ENCODE measurements around the gene ERC2.

Gene ERC2

DNA sequence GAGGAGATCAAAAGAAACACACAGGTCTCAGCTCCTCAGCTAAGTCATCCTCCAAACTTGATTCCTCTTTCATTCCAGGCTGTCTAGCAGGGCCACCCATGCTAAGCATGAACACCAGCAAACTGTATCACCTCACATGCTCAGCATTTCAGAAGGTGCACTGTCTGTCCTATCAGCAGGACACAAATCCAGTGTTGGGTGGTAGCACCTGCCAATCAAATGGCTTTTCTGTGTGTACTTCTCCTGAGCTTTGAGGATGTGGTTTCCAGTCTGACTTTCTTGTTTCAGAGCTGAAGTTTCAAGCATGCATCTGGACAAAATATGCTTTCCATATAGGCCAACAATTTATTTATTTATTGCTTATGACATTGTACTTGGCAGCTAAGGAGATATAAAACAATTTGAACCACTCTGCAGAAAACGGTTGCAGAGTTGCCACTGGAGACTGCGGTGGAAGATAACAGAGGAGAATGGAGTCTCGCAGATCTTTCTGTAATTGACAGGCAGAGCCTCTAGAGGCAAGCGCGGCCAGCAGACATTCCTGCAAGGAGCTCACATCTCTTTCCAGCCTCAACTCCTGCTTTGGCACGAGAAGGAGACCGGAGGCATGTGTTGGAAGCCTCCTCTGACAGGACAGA is 814.0 kb downstream of the ERC2 start:
- Histone ChIP-seq H3K9me3 (ENCODE audit: severe bottlenecking) (no peaks in the 10 kb centered on the region), H3K4me1 (ENCODE audit: insufficient read depth, poor library complexity, severe bottlenecking) (no peaks in the 10 kb centered on the region), H3K27ac (ENCODE audit: poor library complexity, severe bottlenecking) (no peak overlapping the region), H3K36me3 (ENCODE audit: low read depth) (no peaks in the 10 kb centered on the region), H3K27me3 (ENCODE audit: insufficient read depth, poor library complexity, severe bottlenecking) (no peaks in the 10 kb centered on the region), H3K4me3 (ENCODE audit: severe bottlenecking) (no peak overlapping the region)
- TF ChIP-seq CTCF (IDR thresholded peaks at IDR 0.05; ENCODE audit: poor library complexity, severe bottlenecking) = no peak
- no peak for ATAC-seq (ENCODE audit: low read depth)
- DNase-seq (ENCODE audit: low spot score) = no peak

DNA sequence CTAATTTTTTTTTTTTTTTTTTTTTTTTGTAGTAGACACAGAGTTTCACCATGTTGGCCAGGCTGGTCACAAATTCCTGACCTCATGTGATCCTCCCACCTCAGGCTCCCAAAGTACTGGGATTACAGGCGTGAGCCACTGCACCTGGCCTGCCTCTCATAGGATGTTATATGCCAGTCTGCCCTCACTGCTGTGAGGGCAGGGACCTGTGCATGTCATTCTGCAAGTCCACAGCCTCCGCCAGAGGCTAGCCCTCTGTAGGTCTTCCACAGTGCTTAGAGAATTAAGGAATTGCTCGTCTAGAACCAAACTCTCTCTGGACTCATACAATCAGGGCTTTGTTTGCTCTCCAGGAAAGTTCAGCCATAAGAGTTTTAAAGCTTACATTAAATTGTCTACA is 817.3 kb downstream of the ERC2 start:
- no peak for TF ChIP-seq CTCF (IDR thresholded peaks at IDR 0.05; ENCODE audit: poor library complexity, severe bottlenecking)
- Histone ChIP-seq H3K27me3 (ENCODE audit: insufficient read depth, poor library complexity, severe bottlenecking) (peaks cover 6% of the 10 kb centered on the region), H3K9me3 (ENCODE audit: severe bottlenecking) (no peaks in the 10 kb centered on the region), H3K4me3 (ENCODE audit: severe bottlenecking) (no peak overlapping the region), H3K4me1 (ENCODE audit: insufficient read depth, poor library complexity, severe bottlenecking) (no peaks in the 10 kb centered on the region), H3K27ac (ENCODE audit: poor library complexity, severe bottlenecking) (no peak overlapping the region), H3K36me3 (ENCODE audit: low read depth) (no peaks in the 10 kb centered on the region)
- DNase-seq (ENCODE audit: low spot score) (no peak), ATAC-seq (ENCODE audit: low read depth) (no peak)

GRCh38 chr3:55650011-55650410 is 818.3 kb downstream of the ERC2 start:
- no peak for TF ChIP-seq CTCF (IDR thresholded peaks at IDR 0.05; ENCODE audit: poor library complexity, severe bottlenecking)
- Histone ChIP-seq H3K9me3 (ENCODE audit: severe bottlenecking) (no peaks in the 10 kb centered on the region), H3K4me1 (ENCODE audit: insufficient read depth, poor library complexity, severe bottlenecking) (no peaks in the 10 kb centered on the region), H3K27ac (ENCODE audit: poor library complexity, severe bottlenecking) (no peak overlapping the region), H3K4me3 (ENCODE audit: severe bottlenecking) (no peak overlapping the region), H3K36me3 (ENCODE audit: low read depth) (no peaks in the 10 kb centered on the region), H3K27me3 (ENCODE audit: insufficient read depth, poor library complexity, severe bottlenecking) (peaks cover 6% of the 10 kb centered on the region)
- DNase-seq (ENCODE audit: low spot score) (no peak), ATAC-seq (ENCODE audit: low read depth) (no peak)

DNA sequence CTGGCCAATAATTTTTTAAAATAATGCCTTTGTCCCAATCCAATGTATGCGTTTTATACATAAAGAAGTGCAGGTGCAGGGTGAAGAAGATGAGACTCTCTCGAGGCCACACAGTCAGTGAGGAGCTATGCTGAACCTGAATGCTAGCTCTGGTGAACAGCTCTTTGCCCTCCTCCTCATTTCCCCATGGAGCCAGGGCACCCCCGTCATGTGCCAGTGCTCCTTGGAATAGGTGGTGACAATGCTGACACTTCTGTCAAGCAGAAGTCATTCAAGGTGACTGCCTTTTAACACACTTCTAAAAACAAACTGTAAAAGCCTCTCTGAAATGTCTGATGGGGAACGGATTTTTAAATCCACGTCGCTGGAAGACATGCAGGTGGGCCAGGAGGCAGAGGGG is 818.7 kb downstream of the ERC2 start:
- H3K27ac ChIP-seq (ENCODE audit: poor library complexity, severe bottlenecking) = no peak overlapping the region
- no peaks in the 10 kb centered on the region for H3K4me1 ChIP-seq (ENCODE audit: insufficient read depth, poor library complexity, severe bottlenecking)
- no peak for DNase-seq (ENCODE audit: low spot score)
- TF ChIP-seq CTCF (IDR thresholded peaks at IDR 0.05; ENCODE audit: poor library complexity, severe bottlenecking) = no peak
- no peak for ATAC-seq (ENCODE audit: low read depth)
- H3K27me3 ChIP-seq (ENCODE audit: insufficient read depth, poor library complexity, severe bottlenecking) = peaks cover 6% of the 10 kb centered on the region
- no peak overlapping the region for H3K4me3 ChIP-seq (ENCODE audit: severe bottlenecking)
- no peaks in the 10 kb centered on the region for H3K36me3 ChIP-seq (ENCODE audit: low read depth)
- no peaks in the 10 kb centered on the region for H3K9me3 ChIP-seq (ENCODE audit: severe bottlenecking)

- no peak for DNase-seq (ENCODE audit: low spot score)
- H3K4me1 ChIP-seq (ENCODE audit: insufficient read depth, poor library complexity, severe bottlenecking) = no peaks in the 10 kb centered on the region
- no peak for TF ChIP-seq CTCF (IDR thresholded peaks at IDR 0.05; ENCODE audit: poor library complexity, severe bottlenecking)
- ATAC-seq (ENCODE audit: low read depth) = no peak
- H3K27ac ChIP-seq (ENCODE audit: poor library complexity, severe bottlenecking) = no peak overlapping the region
- no peaks in the 10 kb centered on the region for H3K36me3 ChIP-seq (ENCODE audit: low read depth)
- H3K9me3 ChIP-seq (ENCODE audit: severe bottlenecking) = no peaks in the 10 kb centered on the region
- no peak overlapping the region for H3K4me3 ChIP-seq (ENCODE audit: severe bottlenecking)
- peaks cover 6% of the 10 kb centered on the region for H3K27me3 ChIP-seq (ENCODE audit: insufficient read depth, poor library complexity, severe bottlenecking)
These were observed 819.5 kb downstream of the ERC2 start for GRCh38 chr3:55648591-55649318.

Data from RWPE2 (cell line).